Nephron progenitor cell (in vitro differentiated cells): Measurements from ENCODE around the gene DDX17.

Source experiments
- DNase-seq: peaks from one replicate; pipeline ENCODE4 v3.0.0; 2021
- H3K27ac Mint-ChIP-seq: 2 replicates; pipeline ENCODE4 v1.8.0; 2021; ENCODE audit warnings: mild to moderate bottlenecking, moderate library complexity, mixed read lengths
- H3K27me3 Mint-ChIP-seq: 2 replicates; pipeline ENCODE4 v1.8.0; 2021; ENCODE audit warnings: mild to moderate bottlenecking, low read depth, mixed read lengths; ENCODE audit not compliant: poor library complexity
- H3K36me3 Mint-ChIP-seq: 2 replicates; pipeline ENCODE4 v1.8.0; 2021; ENCODE audit warnings: low read depth, mixed read lengths
- H3K4me1 Mint-ChIP-seq: 2 replicates; pipeline ENCODE4 v1.8.0; 2021; ENCODE audit warnings: mixed read lengths
- H3K4me3 Mint-ChIP-seq: 2 replicates; pipeline ENCODE4 v1.8.0; 2021; ENCODE audit warnings: mild to moderate bottlenecking, moderate library complexity, mixed read lengths
- H3K9me3 Mint-ChIP-seq: 2 replicates; pipeline ENCODE4 v1.8.0; 2021; ENCODE audit warnings: mild to moderate bottlenecking, moderate library complexity, mixed read lengths
- CTCF ChIP-seq: fragments of 200-600 bp; sonication (generic); IDR thresholded peaks from 2 replicates; pipeline ENCODE4 v1.5.0; 2021; ENCODE audit warnings: antibody characterized with exemption

Gene DDX17

GRCh38 chr22:38465673-38466490 is 40.2 kb downstream of the DDX17 start:
- no peak overlapping the region for H3K27ac Mint-ChIP-seq
- TF ChIP-seq CTCF: no peak
- H3K4me3 Mint-ChIP-seq: no peak overlapping the region
- no peaks in the 10 kb centered on the region for H3K9me3 Mint-ChIP-seq
- no peak for DNase-seq
- H3K4me1 Mint-ChIP-seq: peaks cover 52% of the 10 kb centered on the region
- peaks cover 15% of the 10 kb centered on the region for H3K27me3 Mint-ChIP-seq
- no peaks in the 10 kb centered on the region for H3K36me3 Mint-ChIP-seq

- Mint-ChIP-seq H3K9me3 (no peaks in the 10 kb centered on the region), H3K36me3 (no peaks in the 10 kb centered on the region), H3K4me1 (peaks cover 60% of the 10 kb centered on the region), H3K27me3 (peaks cover 23% of the 10 kb centered on the region), H3K4me3 (no peak overlapping the region), H3K27ac (no peak overlapping the region)
- no peak for DNase-seq
- no peak for TF ChIP-seq CTCF
Observed at GRCh38 chr22:38464992-38465672, 41.0 kb downstream of the DDX17 start.

GRCh38 chr22:38462960-38463784 is 42.9 kb downstream of the DDX17 start:
- TF ChIP-seq CTCF: no peak
- H3K4me3 Mint-ChIP-seq: peak overlapping the region; percentile 77
- peaks cover 29% of the 10 kb centered on the region for H3K27me3 Mint-ChIP-seq
- peak overlapping the region; percentile 57 for H3K27ac Mint-ChIP-seq
- H3K4me1 Mint-ChIP-seq: peaks cover 60% of the 10 kb centered on the region
- H3K36me3 Mint-ChIP-seq: no peaks in the 10 kb centered on the region
- peak; percentile 81 for DNase-seq
- no peaks in the 10 kb centered on the region for H3K9me3 Mint-ChIP-seq

DNA sequence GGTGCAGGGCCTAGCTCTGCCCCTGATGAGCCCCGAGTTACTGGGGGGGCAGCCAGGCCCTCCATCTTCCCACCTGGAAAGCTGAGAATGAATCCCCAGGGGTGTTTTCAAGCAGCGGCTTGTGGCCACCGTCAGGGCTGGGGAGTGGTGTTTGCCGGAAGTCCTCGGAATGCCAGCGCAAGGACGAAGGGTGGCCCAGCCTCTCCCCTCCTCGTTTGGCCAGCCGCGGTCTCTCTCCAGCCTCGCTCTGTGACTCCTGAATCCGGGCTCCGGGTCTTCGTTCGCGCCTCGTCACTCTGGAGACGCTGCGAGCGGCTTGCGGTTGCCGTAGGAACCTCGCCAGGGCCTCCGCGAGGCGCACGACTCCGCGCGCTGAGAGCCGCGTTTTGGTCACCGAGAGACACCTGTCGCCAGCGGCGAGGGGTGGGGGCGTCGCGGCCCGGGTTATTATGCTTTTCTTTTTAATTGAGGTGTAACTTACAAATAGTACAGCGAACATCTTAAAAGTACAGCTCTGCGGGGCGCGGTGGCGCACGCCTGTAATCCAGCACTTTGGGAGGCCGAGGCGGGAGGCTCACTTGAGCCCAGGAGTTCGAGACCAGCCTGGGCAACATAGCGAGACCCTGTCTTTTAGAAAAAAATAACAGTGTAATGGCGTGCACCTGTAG is 44.6 kb downstream of the DDX17 start:
- H3K4me1 Mint-ChIP-seq: peaks cover 74% of the 10 kb centered on the region
- no peaks in the 10 kb centered on the region for H3K9me3 Mint-ChIP-seq
- H3K4me3 Mint-ChIP-seq: peak overlapping the region; percentile 54
- no peaks in the 10 kb centered on the region for H3K36me3 Mint-ChIP-seq
- peak; percentile 96 for DNase-seq
- H3K27ac Mint-ChIP-seq: no peak overlapping the region
- no peak for TF ChIP-seq CTCF
- H3K27me3 Mint-ChIP-seq: peaks cover 29% of the 10 kb centered on the region

DNA sequence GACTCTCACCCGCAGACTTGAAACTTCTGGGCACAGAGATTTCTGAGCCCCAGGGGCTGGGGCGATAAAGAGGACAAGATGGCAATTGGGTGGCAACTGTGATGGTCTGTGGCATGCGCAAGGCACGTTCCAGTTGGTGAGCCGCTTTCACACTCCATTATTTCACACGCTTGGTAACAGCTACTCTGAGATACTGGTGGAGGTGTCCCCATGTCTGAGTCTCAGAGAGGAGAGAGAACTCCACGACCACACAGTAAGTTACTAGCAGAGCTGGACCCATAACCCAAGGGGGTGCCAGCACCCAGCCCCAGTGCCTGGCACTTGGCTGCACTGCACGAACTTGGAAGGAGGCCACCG is 45.1 kb downstream of the DDX17 start:
- Mint-ChIP-seq H3K4me3 (peak overlapping the region; percentile 54), H3K4me1 (peaks cover 77% of the 10 kb centered on the region), H3K36me3 (no peaks in the 10 kb centered on the region), H3K27ac (no peak overlapping the region), H3K27me3 (peaks cover 27% of the 10 kb centered on the region), H3K9me3 (no peaks in the 10 kb centered on the region)
- TF ChIP-seq CTCF: no peak
- no peak for DNase-seq
